H9 (cell line): ENCODE results near the gene TSSK6. TPM values are rescaled to one million over a fixed set of nuclear protein-coding genes. Genes with fewer than 3 reads are reported as not detected.
A peak's percentile ranks its signal among the peaks of the same experiment; 100 is the strongest.

Source experiments
- DNase-seq: peaks from one replicate; pipeline ENCODE4 v3.0.0-alpha.2; 2017
- H2AFZ ChIP-seq: one replicate; pipeline ENCODE4 v1.6.1; 2013; ENCODE audit warnings: mild to moderate bottlenecking, low read length, control low read depth, moderate library complexity
- H2AK5ac ChIP-seq: 2 replicates; pipeline ENCODE4 v1.6.1; 2013; ENCODE audit warnings: low read length, control low read depth, mixed read lengths; ENCODE audit not compliant: insufficient read length
- H2BK120ac ChIP-seq: one replicate; pipeline ENCODE4 v1.6.1; 2013; ENCODE audit warnings: low read depth, mild to moderate bottlenecking, low read length, control low read depth, inconsistent platforms; ENCODE audit not compliant: poor library complexity, severe bottlenecking
- H2BK12ac ChIP-seq: 2 replicates; pipeline ENCODE4 v1.6.1; 2013; ENCODE audit warnings: low read length, control low read depth, mixed read lengths, low read depth; ENCODE audit not compliant: insufficient read length
- H2BK15ac ChIP-seq: 2 replicates; pipeline ENCODE4 v1.6.1; 2013; ENCODE audit warnings: low read depth, low read length, control low read depth
- H2BK20ac ChIP-seq: one replicate; pipeline ENCODE4 v1.6.1; 2013; ENCODE audit warnings: low read depth, mild to moderate bottlenecking, low read length, control low read depth, inconsistent platforms; ENCODE audit not compliant: poor library complexity, severe bottlenecking
- H2BK5ac ChIP-seq: 2 replicates; pipeline ENCODE4 v1.6.1; 2013; ENCODE audit warnings: low read length, control low read depth, mixed read lengths; ENCODE audit not compliant: insufficient read length
- H3K14ac ChIP-seq: 2 replicates; pipeline ENCODE4 v1.6.1; 2013; ENCODE audit warnings: low read length, control low read depth; ENCODE audit not compliant: insufficient read depth
- H3K18ac ChIP-seq: 2 replicates; pipeline ENCODE4 v1.6.1; 2013; ENCODE audit warnings: low read depth, mild to moderate bottlenecking, mixed read lengths, low read length, control low read depth; ENCODE audit not compliant: insufficient read length
- H3K23ac ChIP-seq: 2 replicates; pipeline ENCODE4 v1.6.1; 2013; ENCODE audit warnings: low read length, control low read depth, mixed read lengths, low read depth; ENCODE audit not compliant: insufficient read length
- H3K23me2 ChIP-seq: 2 replicates; pipeline ENCODE4 v1.6.1; 2013; ENCODE audit warnings: low read depth, mild to moderate bottlenecking, mixed read lengths, low read length, control low read depth; ENCODE audit not compliant: insufficient read length, poor library complexity, severe bottlenecking
- H3K27ac ChIP-seq: 2 replicates; pipeline ENCODE4 v1.5.1; 2013; ENCODE audit warnings: low read length, control low read depth, mixed read lengths, low read depth; ENCODE audit not compliant: insufficient read length
- H3K27me3 ChIP-seq: 2 replicates; pipeline ENCODE4 v1.6.1; 2013; ENCODE audit warnings: low read length, control low read depth, inconsistent platforms; ENCODE audit not compliant: insufficient read depth
- H3K4ac ChIP-seq: 2 replicates; pipeline ENCODE4 v1.6.1; 2013; ENCODE audit warnings: low read depth, mild to moderate bottlenecking, control low read depth, inconsistent platforms, low read length, moderate library complexity
- H3K4me1 ChIP-seq: 2 replicates; pipeline ENCODE4 v1.6.1; 2013; ENCODE audit warnings: low read length, control low read depth, inconsistent platforms; ENCODE audit not compliant: insufficient read depth
- H3K4me2 ChIP-seq: 2 replicates; pipeline ENCODE4 v1.6.1; 2013; ENCODE audit warnings: low read length, control low read depth, mixed read lengths; ENCODE audit not compliant: insufficient read length, insufficient read depth
- H3K56ac ChIP-seq: 2 replicates; pipeline ENCODE4 v1.6.1; 2013; ENCODE audit warnings: low read depth, mild to moderate bottlenecking, mixed read lengths, low read length, control low read depth; ENCODE audit not compliant: insufficient read length
- H3K79me1 ChIP-seq: 2 replicates; pipeline ENCODE4 v1.6.1; 2013; ENCODE audit warnings: low read depth, mild to moderate bottlenecking, moderate library complexity, low read length, control low read depth, inconsistent platforms; ENCODE audit not compliant: insufficient read depth, poor library complexity, severe bottlenecking
- H3K79me2 ChIP-seq: 2 replicates; pipeline ENCODE4 v1.6.1; 2013; ENCODE audit warnings: low read length, control low read depth, inconsistent platforms; ENCODE audit not compliant: insufficient read depth
- H3K9ac ChIP-seq: 2 replicates; pipeline ENCODE4 v1.6.1; 2013; ENCODE audit warnings: low read length, control low read depth, mixed read lengths; ENCODE audit not compliant: insufficient read length; ENCODE audit errors: extremely low read depth
- H3K9me3 ChIP-seq: one replicate; pipeline ENCODE4 v1.6.1; 2013; ENCODE audit warnings: low read depth, low read length, inconsistent platforms; ENCODE audit not compliant: control insufficient read depth
- H3T11ph ChIP-seq: one replicate; pipeline ENCODE4 v1.6.1; 2013; ENCODE audit warnings: mild to moderate bottlenecking, low read length, control low read depth, inconsistent platforms
- H4K20me1 ChIP-seq: one replicate; pipeline ENCODE4 v1.6.1; 2013; ENCODE audit not compliant: control insufficient read depth, insufficient read length, insufficient read depth
- H4K5ac ChIP-seq: 2 replicates; pipeline ENCODE4 v1.6.1; 2013; ENCODE audit warnings: low read depth, mild to moderate bottlenecking, mixed read lengths, low read length, control low read depth; ENCODE audit not compliant: insufficient read length
- H4K8ac ChIP-seq: replicated peaks from 2 replicates; pipeline ENCODE4 v1.6.1; 2013; ENCODE audit warnings: low read length, control low read depth, mixed read lengths, low read depth; ENCODE audit not compliant: insufficient read length
- H4K91ac ChIP-seq: 2 replicates; pipeline ENCODE4 v1.6.1; 2013; ENCODE audit warnings: low read depth, mild to moderate bottlenecking, moderate library complexity, mixed read lengths, low read length, control low read depth; ENCODE audit not compliant: insufficient read length
- H3K27ac Mint-ChIP-seq, 3 experiments: 2 replicates in 2 of 3; 3 replicates in 1 of 3; pipeline ENCODE4 v1.8.0; 2020 to 2021; ENCODE audit warnings: mixed read lengths in 3 of 3, mild to moderate bottlenecking in 1 of 3, moderate library complexity in 1 of 3
- H3K27me3 Mint-ChIP-seq: 2 replicates; pipeline ENCODE4 v1.8.0; 2021; ENCODE audit warnings: low read depth, mild to moderate bottlenecking, moderate library complexity, mixed read lengths
- H3K36me3 Mint-ChIP-seq, 3 experiments: 2 replicates in 2 of 3; 3 replicates in 1 of 3; pipeline ENCODE4 v1.8.0; 2020 to 2021; ENCODE audit warnings: low read depth in 3 of 3, mixed read lengths in 3 of 3; ENCODE audit not compliant: insufficient read depth in 1 of 3
- H3K4me1 Mint-ChIP-seq, 2 experiments: 2 replicates each; pipeline ENCODE4 v1.8.0; 2020; ENCODE audit warnings: mixed read lengths in 2 of 2
- H3K4me3 Mint-ChIP-seq, 2 experiments: 2 replicates in 1 of 2; 3 replicates in 1 of 2; pipeline ENCODE4 v1.8.0; 2020 to 2021; ENCODE audit warnings: mild to moderate bottlenecking in 2 of 2, mixed read lengths in 2 of 2, moderate library complexity in 1 of 2
- H3K9me3 Mint-ChIP-seq, 2 experiments: 2 replicates in 1 of 2; 3 replicates in 1 of 2; pipeline ENCODE4 v1.8.0; 2020; ENCODE audit warnings: mild to moderate bottlenecking in 2 of 2, mixed read lengths in 2 of 2, moderate library complexity in 1 of 2
- WGBS: extraction: QIAGEN DNeasy Blood & Tissue Kit; methylation state at CpG from one replicate; pipeline ENCODE4 v1.1.7; 2013; ENCODE audit warnings: missing lambda C conversion rate, low lambda C conversion rate, mixed read lengths; ENCODE audit not compliant: insufficient read length; ENCODE audit errors: extremely low coverage; 5-methylcytosine and 5-hydroxymethylcytosine counted together
- total RNA-seq: library from RNA; stranded (reverse); gene quantifications from 2 replicates; pipeline ENCODE4 v1.2.1, GENCODE V29; 2021
- TF ChIP-seq, protein P1 (sequence below): fragments of 200-600 bp; sonication (generic); conservative IDR thresholded peaks from 3 replicates; pipeline ENCODE4 v1.8.0; 2021; ENCODE audit warnings: antibody characterized with exemption, mild to moderate bottlenecking

The TSSK6 gene
- total RNA-seq, 1 experiment from 2014 or later = 2.6 TPM

DNA sequence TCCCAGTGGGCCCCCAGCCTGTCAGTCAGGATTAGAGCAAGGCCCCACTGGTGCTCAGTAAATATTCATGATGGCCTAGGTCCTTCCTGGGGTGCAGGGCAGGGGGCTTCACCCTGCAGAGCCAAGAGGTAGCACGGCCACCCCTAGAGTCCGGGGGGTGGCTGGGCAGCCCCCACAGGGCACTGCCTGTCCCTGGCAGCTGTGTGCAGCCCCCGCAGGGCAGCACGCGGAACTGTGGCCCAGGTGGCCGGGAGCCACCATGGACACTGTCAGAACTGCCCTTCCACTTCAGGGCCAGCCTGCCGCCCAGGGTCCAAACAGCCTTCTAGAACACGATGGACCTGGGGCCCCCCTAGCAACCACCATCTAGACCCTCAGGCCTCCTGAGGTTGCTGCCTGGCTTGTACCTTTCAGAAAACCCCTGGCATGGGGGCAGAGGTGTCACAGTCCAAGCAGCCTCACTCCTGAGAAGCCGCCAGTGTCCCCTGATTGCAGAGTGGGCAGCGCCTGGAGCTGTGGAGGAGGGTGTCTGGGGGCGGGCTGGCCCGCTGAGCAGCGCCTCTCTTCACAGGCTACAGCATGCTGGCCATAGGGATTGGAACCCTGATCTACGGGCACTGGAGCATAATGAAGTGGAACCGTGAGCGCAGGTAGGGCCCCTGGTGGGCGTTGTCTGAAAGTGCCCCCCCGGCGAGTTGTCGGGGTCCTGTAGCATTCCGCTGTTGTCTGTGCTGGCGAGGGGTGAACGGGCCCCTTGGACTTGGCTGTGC is 10.4 kb upstream of the TSSK6 start:
- Histone ChIP-seq H4K91ac (no peak overlapping the region), H2BK12ac (no peak overlapping the region), H2BK120ac (no peak overlapping the region), H2BK20ac (no peak overlapping the region), H3K18ac (no peak overlapping the region), H3K4me1 (no peaks in the 10 kb centered on the region), H2AFZ (no peak overlapping the region), H3K9me3 (peaks cover 5% of the 10 kb centered on the region), H3K56ac (no peak overlapping the region), H4K20me1 (peaks cover 3% of the 10 kb centered on the region), H2BK15ac (no peak overlapping the region), H2BK5ac (no peak overlapping the region), H3K27me3 (no peaks in the 10 kb centered on the region), H3K14ac (no peak overlapping the region), H2AK5ac (no peak overlapping the region), H3T11ph (no peak overlapping the region), H3K79me1 (peaks cover 6% of the 10 kb centered on the region), H4K5ac (no peak overlapping the region), H4K8ac (no peak overlapping the region), H3K23ac (no peak overlapping the region), H3K4ac (no peak overlapping the region), H3K4me2 (no peak overlapping the region), H3K9ac (no peak overlapping the region), H3K27ac (no peak overlapping the region), H3K23me2 (no peaks in the 10 kb centered on the region), H3K79me2 (no peaks in the 10 kb centered on the region; the same call in 1 of the 2 replicates)
- DNase-seq = no peak
- Mint-ChIP-seq H3K36me3 (peaks cover 12 to 60% (median 48%) of the 10 kb centered on the region in 3 experiments; a peak in 6 of 7 replicates), H3K27me3 (no peaks in the 10 kb centered on the region), H3K9me3 (peaks cover 3 to 4% of the 10 kb centered on the region in 2 experiments; a peak in 3 of 5 replicates), H3K4me1 (peaks cover 11 to 24% of the 10 kb centered on the region in 2 experiments), H3K4me3 (no peak overlapping the region), H3K27ac (peak overlapping the region in 2 of 3 experiments; percentile 18 to 75; a peak in 2 of 7 replicates)
- TF ChIP-seq, protein P1, sequence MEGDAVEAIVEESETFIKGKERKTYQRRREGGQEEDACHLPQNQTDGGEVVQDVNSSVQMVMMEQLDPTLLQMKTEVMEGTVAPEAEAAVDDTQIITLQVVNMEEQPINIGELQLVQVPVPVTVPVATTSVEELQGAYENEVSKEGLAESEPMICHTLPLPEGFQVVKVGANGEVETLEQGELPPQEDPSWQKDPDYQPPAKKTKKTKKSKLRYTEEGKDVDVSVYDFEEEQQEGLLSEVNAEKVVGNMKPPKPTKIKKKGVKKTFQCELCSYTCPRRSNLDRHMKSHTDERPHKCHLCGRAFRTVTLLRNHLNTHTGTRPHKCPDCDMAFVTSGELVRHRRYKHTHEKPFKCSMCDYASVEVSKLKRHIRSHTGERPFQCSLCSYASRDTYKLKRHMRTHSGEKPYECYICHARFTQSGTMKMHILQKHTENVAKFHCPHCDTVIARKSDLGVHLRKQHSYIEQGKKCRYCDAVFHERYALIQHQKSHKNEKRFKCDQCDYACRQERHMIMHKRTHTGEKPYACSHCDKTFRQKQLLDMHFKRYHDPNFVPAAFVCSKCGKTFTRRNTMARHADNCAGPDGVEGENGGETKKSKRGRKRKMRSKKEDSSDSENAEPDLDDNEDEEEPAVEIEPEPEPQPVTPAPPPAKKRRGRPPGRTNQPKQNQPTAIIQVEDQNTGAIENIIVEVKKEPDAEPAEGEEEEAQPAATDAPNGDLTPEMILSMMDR = no peak; the same call in 2 of the 3 replicates
- no CpG with 5 or more reads among the region's 23 CpGs for WGBS
